GM18873 (cell line): ENCODE results near the gene LRP1.

Experiments used
- ATAC-seq: cut with Tn5 transposase; IDR thresholded peaks from one replicate; pipeline ENCODE4 v1.9.1; 2021; ENCODE audit warnings: mild to moderate bottlenecking, moderate library complexity, moderate number of reproducible peaks; ENCODE audit not compliant: unreplicated experiment, low FRiP score

Gene LRP1

DNA sequence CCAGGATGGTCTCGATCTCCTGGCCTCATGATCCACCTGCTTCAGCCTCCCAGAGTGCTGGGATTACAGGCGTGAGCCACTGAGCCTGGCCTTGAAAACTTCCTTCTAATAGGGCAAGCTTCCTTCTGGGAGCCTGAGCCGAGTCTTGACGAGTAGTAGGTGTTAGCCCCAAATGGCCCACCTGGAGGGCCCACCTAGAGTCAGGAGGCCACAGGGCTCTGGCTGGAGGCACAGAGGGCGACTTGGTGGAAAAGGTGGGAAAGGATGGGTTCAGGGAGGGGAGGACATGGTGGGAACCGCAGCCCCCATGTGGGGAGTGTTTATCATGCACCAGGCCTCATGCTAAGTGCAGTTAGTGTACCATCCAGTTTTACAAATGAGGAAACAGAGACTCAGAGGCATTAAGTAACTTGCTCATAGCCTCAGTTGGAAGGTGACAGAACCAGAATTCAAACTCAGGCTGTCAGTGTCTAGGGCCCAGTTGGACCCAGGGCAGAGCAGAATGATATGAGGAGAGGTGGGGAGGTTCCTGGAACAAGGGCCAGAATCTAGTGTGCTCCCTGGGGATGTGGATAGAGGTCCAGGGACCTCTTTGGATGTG is 22.2 kb downstream of the LRP1 start:
- ATAC-seq, result no peak

GRCh38 chr12:57151741-57152630 is 23.7 kb downstream of the LRP1 start:
- no peak for ATAC-seq

DNA sequence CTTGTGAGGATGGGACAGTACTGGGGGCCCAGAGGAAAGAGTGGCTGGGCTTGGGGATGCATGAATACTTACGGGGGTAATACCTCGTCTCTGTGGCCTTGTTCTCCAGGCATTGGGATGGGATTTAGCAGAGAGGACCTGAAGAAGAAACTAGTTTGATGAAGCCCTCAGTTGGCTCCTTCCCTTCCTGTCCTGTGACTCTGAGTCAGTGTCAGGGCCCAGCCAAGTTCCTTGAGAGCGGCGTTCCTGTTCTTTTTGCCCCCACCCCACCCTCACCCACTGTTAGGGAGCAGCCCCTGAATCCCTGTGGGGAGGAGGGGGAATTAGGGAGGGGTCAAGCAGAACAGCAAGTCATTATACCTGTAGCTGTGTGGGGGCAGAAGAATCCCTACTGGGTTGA is 24.4 kb downstream of the LRP1 start:
- no peak for ATAC-seq

- ATAC-seq, result no peak
Observed at GRCh38 chr12:57153415-57153997, 25.2 kb downstream of the LRP1 start.

- ATAC-seq, result no peak
Observed at GRCh38 chr12:57154076-57154475, 25.8 kb downstream of the LRP1 start.

DNA sequence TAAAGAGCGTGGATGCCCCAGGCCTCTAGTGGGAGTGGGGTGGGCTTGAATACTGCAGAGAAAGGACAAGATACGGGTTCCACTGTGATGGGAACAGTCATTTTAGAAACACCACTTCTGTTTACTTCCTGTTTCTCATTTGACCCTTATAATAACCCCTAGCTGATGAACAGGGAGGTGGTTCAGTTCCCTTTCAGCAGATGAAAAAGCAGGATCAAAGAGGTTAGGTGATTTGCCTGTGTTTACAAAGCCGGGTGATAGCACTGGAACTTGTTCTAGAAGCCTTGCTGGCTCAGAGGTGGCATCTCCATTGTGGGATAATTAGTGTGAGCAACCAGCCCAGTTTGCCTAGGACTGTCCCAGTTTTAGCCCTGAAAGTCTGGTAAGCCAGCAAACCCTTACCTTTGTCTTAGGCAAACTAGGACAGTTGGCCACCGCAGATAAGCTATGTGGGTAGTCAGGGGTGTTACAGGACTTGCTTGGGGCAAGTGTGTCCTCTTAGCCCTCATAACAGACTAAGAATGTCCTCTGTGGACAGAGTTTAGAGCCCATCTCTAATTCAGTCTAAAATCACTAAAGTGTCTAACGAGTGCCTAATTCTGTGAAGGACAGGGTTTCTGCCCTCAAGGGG is 26.6 kb downstream of the LRP1 start:
- no peak for ATAC-seq

DNA sequence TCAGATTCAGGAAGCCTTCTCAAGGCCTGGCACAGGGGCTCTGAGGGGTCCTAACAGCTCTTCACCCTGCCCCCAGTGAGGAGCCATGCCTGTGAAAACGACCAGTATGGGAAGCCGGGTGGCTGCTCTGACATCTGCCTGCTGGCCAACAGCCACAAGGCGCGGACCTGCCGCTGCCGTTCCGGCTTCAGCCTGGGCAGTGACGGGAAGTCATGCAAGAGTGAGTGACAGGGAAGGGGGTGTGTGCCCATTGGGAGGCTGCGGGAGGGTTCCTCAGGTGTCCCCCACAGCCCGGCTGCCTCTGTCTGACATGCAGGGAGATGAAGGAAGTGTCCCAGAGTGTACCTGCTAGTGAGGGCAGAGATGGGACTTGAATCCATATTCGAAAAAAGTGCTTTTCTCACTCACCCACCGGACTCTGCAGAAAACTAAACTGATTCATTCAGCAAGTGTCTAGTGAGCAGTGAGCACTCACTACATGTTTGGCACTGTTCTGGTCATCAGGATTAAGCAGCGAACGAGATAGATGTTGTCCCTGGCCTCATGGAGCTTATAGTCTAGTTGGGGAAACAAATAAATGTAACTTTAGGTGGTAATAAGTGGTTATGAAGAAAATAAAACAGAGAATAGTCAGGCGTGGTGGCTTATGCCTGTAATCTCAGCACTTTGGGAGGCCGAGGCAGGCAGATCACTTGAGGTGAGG is 28.6 kb downstream of the LRP1 start:
- ATAC-seq, result no peak

GRCh38 chr12:57157588-57158173 is 29.4 kb downstream of the LRP1 start:
- ATAC-seq, result no peak

GRCh38 chr12:57158186-57158585 is 29.9 kb downstream of the LRP1 start:
- no peak for ATAC-seq

GRCh38 chr12:57158665-57159064 is 30.4 kb downstream of the LRP1 start:
- no peak for ATAC-seq

DNA sequence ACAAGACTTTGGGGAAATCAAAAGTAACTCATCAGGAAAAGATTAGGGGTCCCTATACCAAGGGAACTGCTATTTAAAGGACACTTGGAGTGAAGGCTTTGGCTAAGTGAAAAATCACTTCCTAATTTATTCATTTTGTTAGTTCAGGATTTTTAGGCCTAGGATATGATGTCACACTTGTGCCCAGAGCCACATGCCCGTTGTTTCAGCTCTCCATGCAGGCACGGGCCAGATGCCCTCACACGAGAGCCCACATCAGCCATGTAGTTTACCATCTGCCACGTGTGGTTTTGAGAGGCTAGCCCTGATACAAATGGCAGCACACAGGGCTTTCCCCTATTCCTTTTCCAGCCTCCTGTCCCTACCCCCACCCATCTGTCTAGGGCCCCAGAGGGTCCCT is 31.0 kb downstream of the LRP1 start:
- no peak for ATAC-seq

GRCh38 chr12:57160040-57160439 is 31.8 kb downstream of the LRP1 start:
- no peak for ATAC-seq

DNA sequence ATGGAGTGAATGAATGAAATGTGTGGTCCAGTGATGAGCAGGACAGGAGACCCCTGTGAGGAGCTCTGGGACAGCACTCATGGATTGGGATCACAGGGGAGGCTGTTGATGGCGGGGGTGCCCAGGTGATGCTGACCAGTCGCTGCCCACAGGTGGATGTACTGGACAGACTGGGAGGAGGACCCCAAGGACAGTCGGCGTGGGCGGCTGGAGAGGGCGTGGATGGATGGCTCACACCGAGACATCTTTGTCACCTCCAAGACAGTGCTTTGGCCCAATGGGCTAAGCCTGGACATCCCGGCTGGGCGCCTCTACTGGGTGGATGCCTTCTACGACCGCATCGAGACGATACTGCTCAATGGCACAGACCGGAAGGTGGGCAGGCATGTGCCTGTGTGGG is 32.5 kb downstream of the LRP1 start:
- no peak for ATAC-seq

DNA sequence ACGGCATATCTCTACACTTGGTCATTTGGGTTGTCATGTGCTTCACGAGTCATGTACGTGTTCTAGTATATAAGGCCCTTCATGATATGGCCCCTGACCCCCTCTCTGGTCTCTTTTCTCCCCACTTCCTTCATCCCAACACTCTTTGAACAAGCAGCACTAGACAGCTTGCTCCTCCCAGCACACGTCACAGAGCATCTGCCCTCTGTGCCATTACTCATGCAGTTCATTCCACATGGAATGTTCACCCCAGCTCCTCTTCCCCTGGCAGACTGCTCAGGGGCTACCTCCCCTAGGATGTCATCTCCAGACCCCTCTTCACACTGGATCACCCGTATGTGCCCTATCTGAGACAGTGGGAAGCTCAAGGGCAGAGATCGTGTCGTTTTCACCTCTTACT is 33.2 kb downstream of the LRP1 start:
- ATAC-seq, result no peak

- no peak for ATAC-seq
Observed at GRCh38 chr12:57162553-57163125, 34.4 kb downstream of the LRP1 start.

GRCh38 chr12:57164454-57164853 is 36.2 kb downstream of the LRP1 start:
- no peak for ATAC-seq

DNA sequence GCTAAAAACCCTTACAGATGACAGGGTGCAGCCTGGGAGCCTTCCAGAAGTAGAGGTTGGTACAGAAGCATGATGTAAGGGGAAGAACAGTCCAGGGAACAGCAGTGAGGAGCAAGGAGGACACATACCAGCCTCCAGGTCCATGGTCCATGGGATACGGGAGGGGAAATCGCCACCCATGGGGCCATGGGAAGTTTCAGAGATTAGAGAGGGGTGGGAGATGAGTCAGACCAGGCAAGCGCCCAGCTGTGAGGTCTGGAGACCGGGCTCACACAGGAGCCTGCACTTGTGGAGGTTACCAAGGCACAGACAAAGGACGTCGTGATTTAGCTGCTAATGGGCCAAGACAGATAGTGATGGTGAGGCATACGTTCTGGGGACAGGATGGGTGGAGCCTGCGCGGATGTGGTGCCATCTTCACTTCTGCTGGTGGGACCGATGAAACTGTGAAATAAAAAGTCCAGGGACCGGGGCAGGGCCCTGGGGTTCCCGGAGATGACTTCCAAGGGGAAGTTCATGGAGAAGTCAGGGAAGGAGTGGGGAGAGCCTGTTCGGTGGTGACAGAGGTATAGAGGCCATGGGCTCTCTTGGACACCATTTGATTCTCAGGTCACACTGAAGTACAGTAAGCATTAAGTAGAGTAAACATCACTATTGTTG is 36.8 kb downstream of the LRP1 start:
- no peak for ATAC-seq

DNA sequence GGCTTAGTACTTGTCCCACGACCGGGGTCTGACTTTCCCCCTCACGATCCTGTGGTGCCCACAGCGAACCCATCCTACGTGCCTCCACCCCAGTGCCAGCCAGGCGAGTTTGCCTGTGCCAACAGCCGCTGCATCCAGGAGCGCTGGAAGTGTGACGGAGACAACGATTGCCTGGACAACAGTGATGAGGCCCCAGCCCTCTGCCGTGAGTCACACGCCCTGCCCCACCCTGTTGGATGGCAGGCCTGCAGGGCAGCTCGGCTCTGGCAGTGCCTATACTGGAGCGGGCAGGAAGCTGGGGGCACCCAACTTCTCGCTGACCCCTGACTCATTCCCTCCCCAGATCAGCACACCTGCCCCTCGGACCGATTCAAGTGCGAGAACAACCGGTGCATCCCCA is 37.5 kb downstream of the LRP1 start:
- ATAC-seq, result no peak

DNA sequence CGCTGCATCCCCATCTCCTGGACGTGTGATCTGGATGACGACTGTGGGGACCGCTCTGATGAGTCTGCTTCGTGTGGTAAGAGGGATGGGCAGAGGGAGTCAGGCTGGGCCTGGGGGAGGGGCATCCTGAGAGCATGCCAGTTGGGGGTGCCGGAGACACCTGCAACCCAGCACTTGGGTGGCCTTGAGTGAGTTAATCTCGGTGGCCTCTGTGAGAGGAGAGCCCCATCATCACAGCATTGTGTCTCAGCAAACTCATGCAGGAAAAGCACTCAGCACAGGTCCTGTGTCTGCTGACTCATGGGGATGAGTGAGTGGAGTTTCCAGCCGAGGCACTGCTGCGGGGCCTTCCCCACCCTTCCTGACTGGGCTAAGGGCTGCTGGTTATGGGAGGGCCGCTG is 38.7 kb downstream of the LRP1 start:
- ATAC-seq, result no peak
